ENCODE measurements around the gene PANK4.

Gene PANK4

DNA sequence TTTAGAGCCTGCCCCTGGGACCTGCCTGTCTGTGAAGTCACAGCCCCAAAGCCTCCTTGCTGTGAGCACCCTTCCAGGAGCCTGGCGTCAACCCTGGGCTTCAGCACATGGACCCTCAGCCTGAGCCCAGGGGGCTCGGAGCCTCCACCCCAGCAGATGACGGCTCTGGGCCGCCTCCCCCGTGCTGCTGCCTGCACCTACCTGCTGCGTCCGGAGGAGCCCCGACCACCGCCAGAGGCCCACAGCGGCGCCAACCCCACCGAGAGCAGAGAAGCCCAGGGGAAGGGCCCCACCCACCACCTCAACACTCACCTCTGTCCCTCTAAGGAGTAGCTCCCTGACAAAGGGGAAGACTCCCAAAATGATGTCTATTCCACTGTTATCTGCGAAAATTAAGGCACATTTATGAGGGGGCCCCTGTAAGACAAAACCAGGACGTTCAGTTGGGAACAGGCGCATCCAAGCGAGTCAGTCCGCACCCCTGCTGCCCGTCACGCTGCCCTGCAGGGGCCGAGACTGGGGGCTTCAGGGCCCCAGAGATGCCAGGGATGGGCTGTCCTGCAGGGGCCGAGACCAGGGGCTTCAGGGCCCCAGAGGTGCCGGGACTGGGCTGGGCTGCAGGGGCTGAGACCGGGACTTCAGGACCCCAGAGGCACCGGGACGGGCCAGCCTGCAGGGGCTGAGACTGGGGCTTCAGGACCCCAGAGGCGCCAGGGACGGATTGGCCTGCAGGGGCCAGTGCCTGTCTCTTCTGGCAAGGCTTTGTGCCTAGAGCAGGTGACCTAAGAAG lies 15.8 kb downstream of the PANK4 start:
- ChIA-PET POLR2A (no interaction called here), CTCF (no interaction called here)
- DNase-seq (ENCODE audit: low read depth, low spot score), result no peak
- H3K4me3 ChIP-seq (ENCODE audit: low read depth, low read length), result no peak overlapping the region
- TF ChIP-seq CTCF (IDR thresholded peaks at IDR 0.05; ENCODE audit: insufficient read depth, low read length, missing control alignments), result no peak

GRCh38 chr1:2509589-2509988 lies 16.8 kb downstream of the PANK4 start:
- POLR2A ChIA-PET, result no interaction called here
- no peak for TF ChIP-seq CTCF (IDR thresholded peaks at IDR 0.05; ENCODE audit: insufficient read depth, low read length, missing control alignments)
- CTCF ChIA-PET, result no interaction called here
- no peak for DNase-seq (ENCODE audit: low read depth, low spot score)
- H3K4me3 ChIP-seq (ENCODE audit: low read depth, low read length), result no peak overlapping the region

DNA sequence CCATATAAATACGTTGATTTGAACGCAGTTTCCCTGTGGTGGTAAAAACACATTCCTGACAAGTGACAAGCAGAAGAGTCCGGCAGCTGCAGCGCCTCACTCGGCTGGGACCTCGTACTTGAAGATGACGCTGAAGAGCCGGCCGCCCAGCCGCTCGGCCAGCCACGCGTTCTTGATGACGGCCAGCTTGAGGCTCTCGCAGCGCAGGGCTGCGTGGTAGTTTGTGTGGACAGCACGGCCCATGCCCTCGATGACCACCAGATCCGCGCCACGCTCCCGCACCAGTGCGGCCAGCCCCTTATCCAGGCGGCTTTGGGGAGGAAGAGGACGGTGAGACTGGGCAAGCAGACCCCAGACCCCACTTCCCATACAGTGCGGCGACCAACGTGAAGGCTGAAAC lies 17.6 kb downstream of the PANK4 start:
- no peak overlapping the region for H3K4me3 ChIP-seq (ENCODE audit: low read depth, low read length)
- POLR2A ChIA-PET, result no interaction called here
- no peak for TF ChIP-seq CTCF (IDR thresholded peaks at IDR 0.05; ENCODE audit: insufficient read depth, low read length, missing control alignments)
- DNase-seq (ENCODE audit: low read depth, low spot score), result no peak
- CTCF ChIA-PET, result interaction anchor here (0.6 kb wide), 1 partner anchor 1114 kb away, joined by 3 read pairs; no protein-coding TSS in a partner anchor

DNA sequence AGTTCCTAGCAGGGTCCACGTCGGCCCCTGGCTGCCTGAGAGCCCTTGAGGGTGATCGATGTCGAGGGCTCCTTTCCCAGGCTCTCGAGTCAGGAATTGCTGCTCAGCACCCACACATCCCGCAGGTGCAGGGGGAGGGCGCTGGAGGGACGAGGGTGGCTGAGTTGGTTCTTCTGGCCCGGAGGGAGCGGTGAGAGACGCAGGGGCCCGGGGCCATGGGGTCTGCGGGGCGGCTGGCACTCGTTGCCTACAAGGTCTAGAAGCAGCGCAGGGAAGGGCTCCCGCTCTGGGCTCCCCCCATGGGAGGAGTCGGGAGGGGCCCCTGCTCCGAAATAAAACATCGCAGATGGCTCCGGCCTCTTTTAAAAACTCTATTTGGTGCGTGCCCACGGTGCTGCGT lies 18.2 kb downstream of the PANK4 start:
- DNase-seq (ENCODE audit: low read depth, low spot score), result no peak
- ChIA-PET CTCF (no interaction called here), POLR2A (interaction anchor here (1.3 kb wide), 2 partner anchors 18 to 38 kb away, joined by 3 read pairs; partner anchors contain the start of gene PANK4)
- TF ChIP-seq CTCF (IDR thresholded peaks at IDR 0.05; ENCODE audit: insufficient read depth, low read length, missing control alignments), result no peak
- no peak overlapping the region for H3K4me3 ChIP-seq (ENCODE audit: low read depth, low read length)

DNA sequence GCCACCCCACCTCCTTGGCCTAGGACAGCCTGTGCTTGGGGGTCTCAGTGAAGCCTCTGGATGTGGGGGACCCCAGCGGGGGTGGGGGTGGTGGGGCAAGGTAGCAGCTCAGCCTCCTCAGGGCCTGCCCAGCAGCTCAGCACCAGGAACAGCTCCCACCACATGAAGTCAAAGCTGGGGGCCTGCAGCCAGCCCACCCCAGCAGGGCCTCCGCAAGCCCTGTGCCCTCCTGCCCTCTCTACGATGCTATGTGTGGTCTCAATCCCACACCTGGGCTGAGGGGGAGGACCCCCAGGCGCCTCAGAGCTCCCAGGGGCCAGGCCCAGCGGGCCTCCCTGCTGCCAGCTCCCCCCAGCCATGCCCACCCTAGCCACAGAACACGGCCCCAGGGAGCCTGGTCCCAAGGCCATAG lies 18.6 kb downstream of the PANK4 start:
- no peak for TF ChIP-seq CTCF (IDR thresholded peaks at IDR 0.05; ENCODE audit: insufficient read depth, low read length, missing control alignments)
- ChIA-PET CTCF (interaction anchor here (1.4 kb wide), 1 partner anchor 16 kb away, joined by 3 read pairs; no protein-coding TSS in a partner anchor), POLR2A (interaction anchor here (1.3 kb wide), 2 partner anchors 18 to 38 kb away, joined by 3 read pairs; partner anchors contain the start of gene PANK4)
- no peak overlapping the region for H3K4me3 ChIP-seq (ENCODE audit: low read depth, low read length)
- no peak for DNase-seq (ENCODE audit: low read depth, low spot score)

DNA sequence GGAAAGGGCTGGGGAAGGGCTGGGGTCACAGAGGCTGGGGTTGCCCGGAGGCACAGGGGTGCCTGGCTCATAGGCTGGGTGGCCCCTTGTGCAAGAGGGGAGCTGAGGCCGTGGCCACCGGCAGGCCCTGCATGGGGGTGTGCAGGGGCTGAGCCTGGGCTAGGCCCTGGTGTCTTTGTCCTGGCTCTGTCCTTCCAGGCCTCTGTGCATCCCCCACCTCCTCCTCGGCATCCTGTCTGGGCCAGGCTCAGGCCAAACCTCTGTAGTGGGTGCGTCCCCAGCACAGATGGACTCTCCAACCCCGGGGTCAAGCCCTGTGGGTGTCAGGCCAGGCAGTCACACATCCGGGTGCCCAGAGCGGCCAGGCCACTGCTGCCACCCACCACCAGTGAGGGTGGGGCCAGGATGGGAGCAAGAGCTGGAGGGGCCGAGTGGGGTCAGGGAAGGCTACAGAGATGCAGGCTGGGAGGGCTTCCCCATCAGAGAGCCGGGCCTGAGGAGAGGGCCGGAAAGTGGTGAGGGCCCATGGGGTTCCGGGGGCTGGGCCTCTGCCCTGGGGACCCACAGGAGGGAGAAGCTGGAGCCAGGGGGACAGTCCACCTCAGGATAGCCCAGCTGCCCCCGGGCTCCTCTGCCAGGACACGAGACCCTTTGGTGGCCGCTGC lies 19.4 kb downstream of the PANK4 start:
- no peak for TF ChIP-seq CTCF (IDR thresholded peaks at IDR 0.05; ENCODE audit: insufficient read depth, low read length, missing control alignments)
- ChIA-PET POLR2A (interaction anchor here (1.3 kb wide), 2 partner anchors 19 to 39 kb away, joined by 3 read pairs; partner anchors contain the start of gene PANK4), CTCF (interaction anchor here (1.4 kb wide), 1 partner anchor 17 kb away, joined by 3 read pairs; no protein-coding TSS in a partner anchor)
- no peak for DNase-seq (ENCODE audit: low read depth, low spot score)
- H3K4me3 ChIP-seq (ENCODE audit: low read depth, low read length), result no peak overlapping the region
